Nephron (organoid): Measurements from ENCODE around the gene HTR3E.

Experiments
- H3K27ac Mint-ChIP-seq, 3 experiments: 2 replicates each; pipeline ENCODE4 v1.8.0; 2020; ENCODE audit warnings: mixed read lengths in 3 of 3, mild to moderate bottlenecking in 2 of 3, moderate library complexity in 1 of 3
- H3K27me3 Mint-ChIP-seq: 2 replicates; pipeline ENCODE4 v1.8.0; 2021; ENCODE audit warnings: low read depth, mild to moderate bottlenecking, moderate library complexity, mixed read lengths
- H3K36me3 Mint-ChIP-seq: 2 replicates; pipeline ENCODE4 v1.8.0; 2020; ENCODE audit warnings: low read depth, mixed read lengths
- H3K4me1 Mint-ChIP-seq: 2 replicates; pipeline ENCODE4 v1.8.0; 2020; ENCODE audit warnings: mixed read lengths
- H3K4me3 Mint-ChIP-seq, 3 experiments: 2 replicates each; pipeline ENCODE4 v1.8.0; 2020; ENCODE audit warnings: mild to moderate bottlenecking in 3 of 3, mixed read lengths in 3 of 3, moderate library complexity in 2 of 3
- H3K9me3 Mint-ChIP-seq: 2 replicates; pipeline ENCODE4 v1.8.0; 2020; ENCODE audit warnings: mixed read lengths
- CTCF ChIP-seq, 3 experiments: fragments of 200-600 bp; sonication (generic); IDR thresholded peaks; one replicate each; pipeline ENCODE4 v1.5.0; 2021; ENCODE audit warnings: antibody characterized with exemption in 3 of 3; ENCODE audit not compliant: unreplicated experiment in 3 of 3

HTR3E gene, protein sequence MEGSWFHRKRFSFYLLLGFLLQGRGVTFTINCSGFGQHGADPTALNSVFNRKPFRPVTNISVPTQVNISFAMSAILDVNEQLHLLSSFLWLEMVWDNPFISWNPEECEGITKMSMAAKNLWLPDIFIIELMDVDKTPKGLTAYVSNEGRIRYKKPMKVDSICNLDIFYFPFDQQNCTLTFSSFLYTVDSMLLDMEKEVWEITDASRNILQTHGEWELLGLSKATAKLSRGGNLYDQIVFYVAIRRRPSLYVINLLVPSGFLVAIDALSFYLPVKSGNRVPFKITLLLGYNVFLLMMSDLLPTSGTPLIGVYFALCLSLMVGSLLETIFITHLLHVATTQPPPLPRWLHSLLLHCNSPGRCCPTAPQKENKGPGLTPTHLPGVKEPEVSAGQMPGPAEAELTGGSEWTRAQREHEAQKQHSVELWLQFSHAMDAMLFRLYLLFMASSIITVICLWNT

DNA sequence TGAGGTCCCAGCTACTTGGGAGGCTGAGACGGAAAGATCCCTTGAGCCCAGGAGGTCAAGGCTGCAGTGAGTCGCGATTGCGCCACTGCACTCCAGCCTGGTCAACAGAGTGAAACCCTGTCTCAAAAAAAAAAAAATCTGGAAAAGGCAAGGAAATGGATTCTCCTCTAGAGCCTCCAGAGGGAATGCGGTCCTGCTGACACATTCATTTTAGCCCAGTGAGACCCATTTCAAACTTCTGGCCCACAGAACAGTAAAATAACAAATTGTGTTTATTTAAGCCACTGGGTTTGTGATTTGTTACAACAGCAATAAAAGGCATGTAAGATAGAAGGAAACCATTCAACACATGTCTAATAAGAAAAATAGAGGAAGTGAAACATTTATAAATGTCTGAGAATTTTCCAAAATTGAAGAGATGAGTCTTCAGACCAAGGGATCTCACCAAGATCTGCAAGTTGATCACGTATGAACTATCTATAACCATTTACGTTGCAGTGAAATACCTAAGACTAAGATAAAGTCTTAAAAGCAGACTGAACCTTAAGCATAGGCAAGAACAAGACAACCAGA, at the start of gene HTR3E:
HTR3E (plus strand) TSS at position 254 of the 573 bp plus-strand sequence. CDS start 466 bp downstream, outside the sequence.
- H3K4me3 Mint-ChIP-seq: no peak within 1 kb of the TSS
- peaks cover 13% of the 10 kb centered on the region for H3K9me3 Mint-ChIP-seq
- H3K4me1 Mint-ChIP-seq: peaks cover 14% of the 10 kb centered on the region
- H3K27ac Mint-ChIP-seq: no peak within 1 kb of the TSS
- no peaks in the 10 kb centered on the region for H3K36me3 Mint-ChIP-seq
- no peak for TF ChIP-seq CTCF (IDR thresholded peaks at IDR 0.05; ENCODE audit: unreplicated experiment in 3 of 3)
- peaks cover 10% of the 10 kb centered on the region for H3K27me3 Mint-ChIP-seq

DNA sequence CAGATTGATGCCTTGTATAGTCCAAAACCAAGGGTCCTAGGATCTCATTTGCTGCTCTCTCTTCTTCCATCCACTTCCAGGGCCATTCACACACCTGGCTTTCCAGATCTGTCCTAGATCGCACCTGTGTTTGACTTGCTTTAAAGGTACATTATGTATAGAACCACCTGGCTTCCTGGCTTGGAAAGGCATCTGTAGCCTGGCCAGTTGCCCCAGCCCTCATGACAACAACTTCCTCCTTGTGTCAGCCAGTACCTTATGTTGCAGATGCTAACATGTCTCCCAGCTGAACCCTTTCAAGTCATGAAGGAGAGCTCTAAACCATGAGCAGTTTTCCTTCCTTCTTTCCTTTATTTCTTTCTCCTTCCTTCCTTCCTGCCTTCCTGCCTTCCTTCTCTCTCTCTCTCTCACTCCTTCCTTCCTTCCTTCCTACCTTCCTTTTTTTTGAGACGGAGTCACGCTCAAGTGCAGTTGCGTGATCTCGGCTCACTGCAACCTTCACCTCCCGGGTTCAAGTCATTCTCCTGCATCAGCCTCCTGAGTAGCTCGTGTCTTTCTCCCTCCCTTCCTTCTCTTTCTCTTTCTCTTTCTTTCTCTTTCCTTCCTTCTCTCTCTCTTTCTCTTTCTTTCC, 46.5 kb upstream of the HTR3E start:
- no peaks in the 10 kb centered on the region for H3K9me3 Mint-ChIP-seq
- H3K4me3 Mint-ChIP-seq: no peak overlapping the region
- no peak for TF ChIP-seq CTCF (IDR thresholded peaks at IDR 0.05; ENCODE audit: unreplicated experiment in 3 of 3)
- no peaks in the 10 kb centered on the region for H3K36me3 Mint-ChIP-seq
- no peaks in the 10 kb centered on the region for H3K4me1 Mint-ChIP-seq
- peaks cover 14% of the 10 kb centered on the region for H3K27me3 Mint-ChIP-seq
- H3K27ac Mint-ChIP-seq: no peak overlapping the region

- no peaks in the 10 kb centered on the region for H3K9me3 Mint-ChIP-seq
Observed at GRCh38 chr3:184052767-184053166, 44.1 kb upstream of the HTR3E start, which contains the start of gene HTR3C. Gene HTR3C, plus strand, starts transcription at chr3:184053047. Its CDS starts 34 bp downstream, at chr3:184053081.

GRCh38 chr3:184058029-184058428, 38.8 kb upstream of the HTR3E start:
- Mint-ChIP-seq H3K27me3 (peaks cover 5% of the 10 kb centered on the region), H3K4me1 (no peaks in the 10 kb centered on the region), H3K27ac (no peak overlapping the region), H3K9me3 (no peaks in the 10 kb centered on the region), H3K4me3 (no peak overlapping the region), H3K36me3 (no peaks in the 10 kb centered on the region)
- TF ChIP-seq CTCF (IDR thresholded peaks at IDR 0.05; ENCODE audit: unreplicated experiment in 3 of 3): no peak

More at GRCh38 chr3:184052767-184053166, 44.1 kb upstream of the HTR3E start, which contains the start of gene HTR3C:
- TF ChIP-seq CTCF (IDR thresholded peaks at IDR 0.05; ENCODE audit: unreplicated experiment in 3 of 3): no peak
- Mint-ChIP-seq H3K4me3 (no peak within 1 kb of the TSS), H3K36me3 (no peaks in the 10 kb centered on the region), H3K27ac (no peak within 1 kb of the TSS), H3K27me3 (peaks cover 9% of the 10 kb centered on the region), H3K4me1 (no peaks in the 10 kb centered on the region)

- Mint-ChIP-seq H3K27ac (no peak overlapping the region), H3K36me3 (no peaks in the 10 kb centered on the region), H3K4me1 (no peaks in the 10 kb centered on the region), H3K27me3 (peaks cover 4% of the 10 kb centered on the region), H3K4me3 (no peak overlapping the region), H3K9me3 (no peaks in the 10 kb centered on the region)
- TF ChIP-seq CTCF (IDR thresholded peaks at IDR 0.05; ENCODE audit: unreplicated experiment in 3 of 3): no peak
Observed at GRCh38 chr3:184059424-184059823, 37.4 kb upstream of the HTR3E start.
